Body of pancreas (tissue), 4 donors: ENCODE measurements around the gene TRPM6. TPM values are rescaled to one million over a fixed set of nuclear protein-coding genes. Genes with fewer than 3 reads are reported as not detected.

Experiments
- ATAC-seq: fragments of 150-250 bp; one replicate; pipeline ENCODE4 v1.9.1; 2016
- DNase-seq, 4 donors: peaks; one replicate each; pipeline ENCODE4 v3.0.0-alpha.2; 2019
- H3K27ac ChIP-seq, 4 donors: fragments of 200-600 bp; sonication (generic); 1 replicate in 3 of 4; 2 replicates in 1 of 4; pipeline versions ENCODE4 v1.5.1 to v1.6.1; 2016 to 2019; ENCODE audit warnings: mild to moderate bottlenecking in 1 of 4, mixed read lengths in 1 of 4, moderate library complexity in 1 of 4
- H3K27me3 ChIP-seq, 2 donors: fragments of 200-600 bp; sonication (generic); one replicate each; pipeline ENCODE4 v1.6.0; 2016; ENCODE audit warnings: mild to moderate bottlenecking in 1 of 2
- H3K36me3 ChIP-seq, 2 donors: fragments of 200-600 bp; sonication (generic); replicated peaks in 1 of 2; 2 replicates each; pipeline ENCODE4 v1.5.1; 2016; ENCODE audit warnings: low read depth in 2 of 2; ENCODE audit not compliant: insufficient read depth in 1 of 2
- H3K4me1 ChIP-seq: fragments of 200-600 bp; sonication (generic); one replicate; pipeline ENCODE4 v1.6.0; 2016
- H3K4me3 ChIP-seq, 2 donors: fragments of 200-600 bp; sonication (generic); 1 replicate in 1 of 2; 2 replicates in 1 of 2; pipeline ENCODE4 v1.5.1; 2016 to 2019
- H3K9me3 ChIP-seq, 3 donors: fragments of 200-600 bp; sonication (generic); 1 replicate in 2 of 3; 2 replicates in 1 of 3; pipeline ENCODE4 v1.5.1; 2016
- CTCF ChIP-seq, 7 experiments: fragments of 450-650 bp in 4 of 7; fragments of 200-600 bp in 3 of 7; sonication (generic) in 3 of 7; IDR thresholded peaks; one replicate each; pipeline ENCODE4 v1.5.1; 2016 to 2019; ENCODE audit warnings: antibody characterized with exemption in 7 of 7
- POLR2A ChIP-seq, 3 donors: fragments of 450-650 bp; IDR thresholded peaks; one replicate each; pipeline ENCODE4 v1.6.1; 2016; ENCODE audit warnings: antibody characterized with exemption in 3 of 3, mild to moderate bottlenecking in 2 of 3
- WGBS, 2 donors: methylation state at CpG; one replicate each; pipeline ENCODE4 v1.1.5; 2017; 5-methylcytosine and 5-hydroxymethylcytosine counted together
- intact Hi-C: fragments of 100-400 bp; cut with DNase I; formaldehyde crosslinking; loops from one replicate; pipeline ENCODE4 v1.15.1; 2023
- total RNA-seq, 2 donors: library from RNA; depleted of rRNA; stranded (reverse); fragments of >200 nt; gene quantifications; one replicate each; pipeline ENCODE4 v1.1.0, GENCODE V29; 2016

The TRPM6 gene
- total RNA-seq, 2 donors from 2014 or later = under 0.01 to 0.33 TPM

- intact Hi-C loops = loop anchor here (10.0 kb wide), 1 partner anchor 303 kb away; no protein-coding TSS in a partner anchor
- WGBS, 2 donors = 68 to 74% methylated on average over 4 of the region's 4 CpGs
- ATAC-seq (no peak), DNase-seq (no peak)
- TF ChIP-seq CTCF (IDR thresholded peaks at IDR 0.05) = no peak
- no peak for TF ChIP-seq POLR2A (IDR thresholded peaks at IDR 0.05)
- H3K27ac ChIP-seq = no peak overlapping the region
- no peaks in the 10 kb centered on the region for H3K36me3 ChIP-seq
- H3K9me3 ChIP-seq = no peaks in the 10 kb centered on the region
- no peak overlapping the region for H3K4me3 ChIP-seq
- H3K4me1 ChIP-seq = no peaks in the 10 kb centered on the region
- H3K27me3 ChIP-seq = no peaks in the 10 kb centered on the region
These were observed 115.6 kb downstream of the TRPM6 start for GRCh38 chr9:74772121-74772520.

GRCh38 chr9:74771672-74772071, 116.0 kb downstream of the TRPM6 start:
- intact Hi-C loops = loop anchor here (10.0 kb wide), 1 partner anchor 303 kb away; no protein-coding TSS in a partner anchor
- WGBS, 2 donors = 75 to 81% methylated on average over 6 of the region's 6 CpGs

GRCh38 chr9:74771262-74771585, 116.5 kb downstream of the TRPM6 start:
- Histone ChIP-seq H3K36me3 (no peaks in the 10 kb centered on the region), H3K4me1 (no peaks in the 10 kb centered on the region), H3K27me3 (no peaks in the 10 kb centered on the region), H3K9me3 (no peaks in the 10 kb centered on the region), H3K27ac (no peak overlapping the region), H3K4me3 (no peak overlapping the region)
- TF ChIP-seq CTCF (IDR thresholded peaks at IDR 0.05) = peak in 2 of 7 experiments; percentile 1 to 2
- no peak for TF ChIP-seq POLR2A (IDR thresholded peaks at IDR 0.05)
- DNase-seq = no peak
- intact Hi-C loops = loop anchor here (10.0 kb wide), 1 partner anchor 304 kb away; no protein-coding TSS in a partner anchor
- no peak for ATAC-seq
- WGBS, 2 donors = 87 to 93% methylated on average over 7 of the region's 7 CpGs

More at GRCh38 chr9:74771672-74772071, 116.0 kb downstream of the TRPM6 start:
- Histone ChIP-seq H3K4me1 (no peaks in the 10 kb centered on the region), H3K9me3 (no peaks in the 10 kb centered on the region), H3K36me3 (no peaks in the 10 kb centered on the region), H3K27me3 (no peaks in the 10 kb centered on the region), H3K27ac (no peak overlapping the region), H3K4me3 (no peak overlapping the region)
- ATAC-seq (no peak), DNase-seq (no peak)
- TF ChIP-seq POLR2A (IDR thresholded peaks at IDR 0.05) = no peak
- no peak for TF ChIP-seq CTCF (IDR thresholded peaks at IDR 0.05)

- intact Hi-C loops = loop anchor here (10.0 kb wide), 1 partner anchor 304 kb away; no protein-coding TSS in a partner anchor
- WGBS, 2 donors = 49% methylated on average over 22 of the region's 22 CpGs
- Histone ChIP-seq H3K9me3 (no peaks in the 10 kb centered on the region), H3K36me3 (no peaks in the 10 kb centered on the region), H3K27ac (no peak overlapping the region), H3K27me3 (no peaks in the 10 kb centered on the region), H3K4me1 (no peaks in the 10 kb centered on the region), H3K4me3 (no peak overlapping the region)
- peak; percentile 28 to 57 (median 34) for DNase-seq
- no peak for ATAC-seq
- TF ChIP-seq CTCF (IDR thresholded peaks at IDR 0.05) (peak; percentile 35 to 60 (median 45)), POLR2A (IDR thresholded peaks at IDR 0.05) (no peak)
These were observed 117.0 kb downstream of the TRPM6 start for GRCh38 chr9:74770508-74771261.
